Upper lobe of left lung (tissue), 4 donors: ENCODE data around the gene C3orf38.

Source experiments
- POLR2A ChIP-seq, 4 donors: fragments of 450-650 bp; IDR thresholded peaks; one replicate each; pipeline ENCODE4 v1.5.1; 2016 to 2017; ENCODE audit warnings: antibody characterized with exemption in 4 of 4, mild to moderate bottlenecking in 2 of 4
- TF ChIP-seq, protein P1 (sequence below), 6 experiments: fragments of 450-650 bp in 4 of 6; fragments of 200-600 bp in 2 of 6; sonication (generic) in 2 of 6; IDR thresholded peaks; one replicate each; pipeline ENCODE4 v1.5.1; 2016 to 2019; ENCODE audit warnings: antibody characterized with exemption in 6 of 6

DNA sequence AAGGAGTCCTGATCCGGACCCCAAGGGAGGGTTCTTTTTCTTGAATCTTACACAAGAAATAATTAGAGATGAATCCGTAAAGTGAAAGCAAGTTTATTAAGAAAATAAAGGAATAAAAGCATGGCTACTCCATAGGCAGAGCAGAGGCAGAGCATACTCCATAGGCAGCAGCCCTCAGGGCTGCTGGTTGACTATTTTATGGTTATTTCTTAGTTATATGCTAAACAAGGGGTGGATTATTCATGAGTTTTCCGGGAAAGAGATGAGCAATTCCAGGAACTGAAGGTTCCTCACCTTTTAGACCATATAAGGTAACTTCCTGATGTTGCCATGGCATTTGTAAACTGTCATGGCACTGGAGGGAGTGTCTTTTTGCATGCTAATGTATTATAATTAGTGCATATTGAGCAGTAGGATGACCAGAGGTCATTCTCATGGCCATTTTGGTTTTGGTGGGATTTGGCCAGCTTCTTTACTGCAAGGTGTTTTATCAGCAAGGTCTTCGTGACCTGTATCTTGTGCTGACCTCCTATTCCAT is 42.2 kb downstream of the C3orf38 start:
- TF ChIP-seq POLR2A (IDR thresholded peaks at IDR 0.05): no peak
- TF ChIP-seq, protein P1, sequence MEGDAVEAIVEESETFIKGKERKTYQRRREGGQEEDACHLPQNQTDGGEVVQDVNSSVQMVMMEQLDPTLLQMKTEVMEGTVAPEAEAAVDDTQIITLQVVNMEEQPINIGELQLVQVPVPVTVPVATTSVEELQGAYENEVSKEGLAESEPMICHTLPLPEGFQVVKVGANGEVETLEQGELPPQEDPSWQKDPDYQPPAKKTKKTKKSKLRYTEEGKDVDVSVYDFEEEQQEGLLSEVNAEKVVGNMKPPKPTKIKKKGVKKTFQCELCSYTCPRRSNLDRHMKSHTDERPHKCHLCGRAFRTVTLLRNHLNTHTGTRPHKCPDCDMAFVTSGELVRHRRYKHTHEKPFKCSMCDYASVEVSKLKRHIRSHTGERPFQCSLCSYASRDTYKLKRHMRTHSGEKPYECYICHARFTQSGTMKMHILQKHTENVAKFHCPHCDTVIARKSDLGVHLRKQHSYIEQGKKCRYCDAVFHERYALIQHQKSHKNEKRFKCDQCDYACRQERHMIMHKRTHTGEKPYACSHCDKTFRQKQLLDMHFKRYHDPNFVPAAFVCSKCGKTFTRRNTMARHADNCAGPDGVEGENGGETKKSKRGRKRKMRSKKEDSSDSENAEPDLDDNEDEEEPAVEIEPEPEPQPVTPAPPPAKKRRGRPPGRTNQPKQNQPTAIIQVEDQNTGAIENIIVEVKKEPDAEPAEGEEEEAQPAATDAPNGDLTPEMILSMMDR (IDR thresholded peaks at IDR 0.05): no peak
